Peyer's patch (tissue), 4 donors: ENCODE data around the gene ZNF683.

ENCODE experiments used
- POLR2A ChIP-seq, 2 donors: fragments of 450-650 bp; IDR thresholded peaks; one replicate each; pipeline ENCODE4 v1.5.1; 2017; ENCODE audit warnings: antibody characterized with exemption in 2 of 2, mild to moderate bottlenecking in 2 of 2, moderate library complexity in 2 of 2
- TF ChIP-seq, protein P1 (sequence below), 6 experiments: fragments of 450-650 bp in 4 of 6; fragments of 200-600 bp in 2 of 6; sonication (generic) in 1 of 6; IDR thresholded peaks; one replicate each; pipeline ENCODE4 v1.5.1; 2017 to 2019; ENCODE audit warnings: antibody characterized with exemption in 6 of 6, mild to moderate bottlenecking in 3 of 6, moderate library complexity in 1 of 6

GRCh38 chr1:26338670-26339069 is 33.9 kb downstream of the ZNF683 start:
- TF ChIP-seq, protein P1, sequence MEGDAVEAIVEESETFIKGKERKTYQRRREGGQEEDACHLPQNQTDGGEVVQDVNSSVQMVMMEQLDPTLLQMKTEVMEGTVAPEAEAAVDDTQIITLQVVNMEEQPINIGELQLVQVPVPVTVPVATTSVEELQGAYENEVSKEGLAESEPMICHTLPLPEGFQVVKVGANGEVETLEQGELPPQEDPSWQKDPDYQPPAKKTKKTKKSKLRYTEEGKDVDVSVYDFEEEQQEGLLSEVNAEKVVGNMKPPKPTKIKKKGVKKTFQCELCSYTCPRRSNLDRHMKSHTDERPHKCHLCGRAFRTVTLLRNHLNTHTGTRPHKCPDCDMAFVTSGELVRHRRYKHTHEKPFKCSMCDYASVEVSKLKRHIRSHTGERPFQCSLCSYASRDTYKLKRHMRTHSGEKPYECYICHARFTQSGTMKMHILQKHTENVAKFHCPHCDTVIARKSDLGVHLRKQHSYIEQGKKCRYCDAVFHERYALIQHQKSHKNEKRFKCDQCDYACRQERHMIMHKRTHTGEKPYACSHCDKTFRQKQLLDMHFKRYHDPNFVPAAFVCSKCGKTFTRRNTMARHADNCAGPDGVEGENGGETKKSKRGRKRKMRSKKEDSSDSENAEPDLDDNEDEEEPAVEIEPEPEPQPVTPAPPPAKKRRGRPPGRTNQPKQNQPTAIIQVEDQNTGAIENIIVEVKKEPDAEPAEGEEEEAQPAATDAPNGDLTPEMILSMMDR (IDR thresholded peaks at IDR 0.05) = no peak
- TF ChIP-seq POLR2A (IDR thresholded peaks at IDR 0.05) = no peak
